Mammary epithelial cell (primary cell): Measurements from ENCODE around the gene ADNP2.

Experiments
- EZH2 ChIP-seq: IDR thresholded peaks from 2 replicates; pipeline ENCODE4 v1.6.1; 2012; ENCODE audit warnings: low read length, inconsistent platforms, borderline replicate concordance
- TF ChIP-seq, protein P1 (sequence below), 2 donors: IDR thresholded peaks in 1 of 2; conservative IDR thresholded peaks in 1 of 2; 2 replicates each; pipeline ENCODE4 v1.5.1; 2011 to 2012; ENCODE audit warnings: inconsistent platforms in 2 of 2, low read length in 2 of 2, mild to moderate bottlenecking in 2 of 2, control low read depth in 1 of 2, low read depth in 1 of 2; ENCODE audit not compliant: insufficient read depth in 1 of 2; ENCODE audit errors: extremely low read depth in 1 of 2

DNA sequence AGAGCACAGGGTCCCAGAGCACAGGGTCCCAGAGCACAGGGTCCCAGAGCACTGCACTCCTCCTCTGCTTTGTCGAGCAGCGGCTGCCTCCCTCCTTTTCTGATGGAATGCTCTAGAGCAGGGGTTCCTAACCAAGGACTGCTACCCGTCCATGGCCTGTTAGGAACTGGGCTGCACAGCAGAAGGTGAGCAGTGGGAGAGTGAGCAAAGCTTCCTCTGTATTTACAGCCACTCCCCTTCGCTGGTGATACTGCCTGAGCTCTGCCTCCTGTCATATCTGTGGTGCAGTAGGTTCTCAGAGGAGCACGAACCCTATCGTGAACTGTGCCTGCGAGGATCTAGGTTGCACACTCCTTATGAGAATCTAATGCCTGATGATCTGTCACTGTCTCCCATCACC is 33.1 kb upstream of the ADNP2 start:
- TF ChIP-seq, protein P1, sequence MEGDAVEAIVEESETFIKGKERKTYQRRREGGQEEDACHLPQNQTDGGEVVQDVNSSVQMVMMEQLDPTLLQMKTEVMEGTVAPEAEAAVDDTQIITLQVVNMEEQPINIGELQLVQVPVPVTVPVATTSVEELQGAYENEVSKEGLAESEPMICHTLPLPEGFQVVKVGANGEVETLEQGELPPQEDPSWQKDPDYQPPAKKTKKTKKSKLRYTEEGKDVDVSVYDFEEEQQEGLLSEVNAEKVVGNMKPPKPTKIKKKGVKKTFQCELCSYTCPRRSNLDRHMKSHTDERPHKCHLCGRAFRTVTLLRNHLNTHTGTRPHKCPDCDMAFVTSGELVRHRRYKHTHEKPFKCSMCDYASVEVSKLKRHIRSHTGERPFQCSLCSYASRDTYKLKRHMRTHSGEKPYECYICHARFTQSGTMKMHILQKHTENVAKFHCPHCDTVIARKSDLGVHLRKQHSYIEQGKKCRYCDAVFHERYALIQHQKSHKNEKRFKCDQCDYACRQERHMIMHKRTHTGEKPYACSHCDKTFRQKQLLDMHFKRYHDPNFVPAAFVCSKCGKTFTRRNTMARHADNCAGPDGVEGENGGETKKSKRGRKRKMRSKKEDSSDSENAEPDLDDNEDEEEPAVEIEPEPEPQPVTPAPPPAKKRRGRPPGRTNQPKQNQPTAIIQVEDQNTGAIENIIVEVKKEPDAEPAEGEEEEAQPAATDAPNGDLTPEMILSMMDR (conservative IDR thresholded peaks at IDR 0.05 in 1 of 2, IDR thresholded peaks at IDR 0.05 in 1 of 2; ENCODE audit: extremely low read depth in 1 of 2, insufficient read depth in 1 of 2, low read depth in 1 of 2, low read length in 2 of 2) = no peak
- TF ChIP-seq EZH2 = no peak
